ENCODE data around the gene RAB24.

RAB24 gene

GRCh38 chr5:177332896-177333260 lies 29.4 kb upstream of the RAB24 start:
- no peak for DNase-seq

DNA sequence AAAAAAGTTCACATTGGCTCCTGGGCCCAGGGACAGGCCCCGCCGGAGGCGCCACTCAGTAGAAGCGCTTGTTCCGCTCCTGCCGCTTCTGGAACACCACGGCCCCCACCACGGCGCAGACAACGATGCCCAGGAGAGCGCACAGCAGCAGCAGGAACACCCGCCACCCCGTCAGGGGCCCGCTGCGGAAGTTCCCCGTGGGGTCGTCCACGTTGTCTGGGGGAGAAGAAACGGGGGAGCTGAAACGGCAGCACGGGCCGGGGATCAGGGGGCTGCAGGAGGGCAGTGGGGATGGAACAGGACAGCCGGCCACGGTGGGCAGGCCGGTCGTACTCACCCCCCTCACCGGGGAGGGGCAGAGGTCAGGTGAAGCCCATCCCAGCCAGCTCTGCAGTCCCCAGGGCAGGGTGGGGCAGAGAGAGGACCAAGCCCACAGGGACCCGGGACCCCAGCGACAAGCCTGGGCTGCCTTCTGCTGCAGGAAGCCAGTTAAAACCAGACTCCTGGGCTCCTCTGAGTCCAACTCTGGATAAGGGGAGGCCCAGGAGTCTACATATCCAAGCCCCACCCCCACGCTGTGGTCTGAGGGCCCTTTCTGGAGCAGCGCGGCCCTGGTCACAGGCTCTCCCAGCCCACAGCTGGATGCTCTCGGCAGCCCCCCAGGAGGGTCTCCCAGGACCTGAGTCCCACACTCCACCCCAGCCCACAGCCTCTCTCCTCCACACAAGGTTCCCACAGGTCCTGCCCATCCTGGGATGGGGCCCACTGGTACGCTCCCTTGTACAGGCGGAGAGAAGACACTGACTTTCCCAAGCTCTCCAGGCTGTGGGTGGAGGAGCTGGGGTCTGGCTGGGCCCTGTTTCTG lies 28.7 kb upstream of the RAB24 start:
- DNase-seq: no peak

DNA sequence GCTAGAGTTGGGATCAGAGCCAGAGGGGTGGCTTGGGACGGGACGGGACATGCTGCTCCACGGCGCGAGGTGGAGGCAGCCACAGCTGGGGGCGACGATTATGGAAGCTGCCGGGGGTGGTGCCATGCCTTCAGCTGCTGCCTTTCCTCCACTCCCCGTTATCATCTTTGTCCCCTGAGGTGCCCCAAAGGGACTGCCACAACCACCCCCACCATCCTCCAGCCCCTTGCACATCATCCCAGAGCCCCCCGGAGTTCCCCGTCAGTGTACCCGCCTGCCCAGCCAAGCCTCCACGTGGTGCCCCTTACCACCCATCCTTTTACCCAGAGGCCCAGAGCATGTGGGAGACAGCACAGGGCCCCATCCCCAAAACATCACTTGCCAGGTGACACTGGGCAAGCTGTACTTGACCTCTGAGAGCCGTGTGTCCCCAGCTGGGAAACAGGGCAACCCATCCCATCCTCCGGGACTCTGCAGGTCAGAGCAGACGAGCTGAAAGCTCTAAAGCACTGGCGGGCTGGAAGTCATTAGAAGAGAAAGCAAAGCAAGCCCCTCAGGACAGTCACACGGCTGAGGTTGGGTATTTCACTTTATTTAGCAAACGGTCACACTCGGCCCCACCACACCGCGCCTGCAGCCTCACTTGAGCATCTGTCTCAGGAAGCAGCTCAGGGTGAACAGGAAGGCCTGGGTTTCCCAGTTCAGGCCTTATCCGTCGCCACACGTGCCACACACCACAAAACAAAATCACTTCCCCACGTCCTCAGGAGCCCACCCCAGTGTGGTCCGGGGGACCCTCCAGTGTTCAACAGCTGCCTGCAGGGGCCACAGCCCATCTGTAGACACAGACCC lies 27.7 kb upstream of the RAB24 start:
- DNase-seq: no peak

DNA sequence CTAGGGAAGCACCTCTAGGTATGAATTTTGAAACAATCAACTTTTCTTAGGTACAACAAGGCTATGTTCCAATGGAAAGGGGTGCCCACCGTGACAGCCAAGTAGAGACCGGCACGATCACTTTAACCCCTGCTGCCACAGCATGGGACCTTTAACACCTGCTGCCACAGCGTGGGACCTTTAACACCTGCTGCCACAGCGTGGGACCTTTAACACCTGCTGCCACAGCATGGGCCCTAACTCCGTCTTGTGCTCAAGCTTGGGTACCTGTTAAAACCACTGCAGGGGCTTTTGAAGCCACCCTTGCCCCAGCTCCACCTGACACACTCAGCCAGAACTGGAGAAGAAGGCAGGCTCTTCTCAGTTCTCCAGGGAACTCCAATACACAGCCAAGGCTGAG lies 26.4 kb upstream of the RAB24 start:
- DNase-seq: peak in 1 of 2 experiments; percentile 26

- DNase-seq: no peak
Observed at GRCh38 chr5:177328545-177329231, 25.2 kb upstream of the RAB24 start.

GRCh38 chr5:177327539-177328522 lies 24.3 kb upstream of the RAB24 start:
- no peak for DNase-seq

DNA sequence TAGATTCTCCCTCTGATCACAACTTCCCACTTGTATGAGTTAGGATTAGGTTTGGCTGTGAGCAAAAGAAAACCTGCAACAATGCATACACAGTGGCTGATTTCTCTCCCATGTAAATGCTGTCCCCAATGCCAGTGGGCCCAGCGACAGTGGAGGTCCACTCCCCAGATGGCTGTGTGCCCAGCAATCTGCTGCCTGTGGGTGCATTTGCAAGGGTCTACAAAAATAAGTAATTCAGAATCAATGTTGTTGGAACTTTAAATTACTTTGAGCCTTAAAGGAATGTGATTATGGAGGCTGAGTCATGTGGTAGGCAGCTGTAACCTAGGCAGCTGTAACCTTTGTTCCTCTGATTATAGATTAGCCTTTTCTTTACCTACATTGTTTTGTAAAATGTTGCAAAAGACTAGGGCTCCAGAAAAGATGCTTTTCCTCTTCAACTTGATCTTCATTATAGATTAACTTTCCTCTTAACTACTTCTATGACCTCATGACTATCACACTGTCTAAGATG lies 22.4 kb upstream of the RAB24 start:
- DNase-seq: no peak

DNA sequence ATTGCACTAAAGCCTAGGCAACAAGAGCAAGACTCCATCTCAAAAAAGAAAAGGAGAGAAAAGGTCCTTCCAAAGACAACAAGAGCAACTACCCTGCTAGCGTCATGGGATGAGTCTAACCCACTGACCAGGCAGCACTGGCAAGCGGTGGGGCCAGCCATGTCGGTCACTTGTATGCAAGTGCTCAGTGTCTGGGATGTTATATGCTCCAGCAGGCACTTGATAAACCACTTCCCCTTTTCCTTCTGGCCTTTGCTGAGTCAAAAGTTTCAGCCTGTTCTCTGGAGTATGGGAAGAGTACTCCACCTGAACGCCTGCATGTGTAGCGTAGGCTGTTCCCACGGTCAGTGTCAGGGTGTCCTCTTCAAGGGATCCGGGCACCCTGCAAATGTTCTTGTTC lies 17.4 kb upstream of the RAB24 start:
- no peak for DNase-seq

DNA sequence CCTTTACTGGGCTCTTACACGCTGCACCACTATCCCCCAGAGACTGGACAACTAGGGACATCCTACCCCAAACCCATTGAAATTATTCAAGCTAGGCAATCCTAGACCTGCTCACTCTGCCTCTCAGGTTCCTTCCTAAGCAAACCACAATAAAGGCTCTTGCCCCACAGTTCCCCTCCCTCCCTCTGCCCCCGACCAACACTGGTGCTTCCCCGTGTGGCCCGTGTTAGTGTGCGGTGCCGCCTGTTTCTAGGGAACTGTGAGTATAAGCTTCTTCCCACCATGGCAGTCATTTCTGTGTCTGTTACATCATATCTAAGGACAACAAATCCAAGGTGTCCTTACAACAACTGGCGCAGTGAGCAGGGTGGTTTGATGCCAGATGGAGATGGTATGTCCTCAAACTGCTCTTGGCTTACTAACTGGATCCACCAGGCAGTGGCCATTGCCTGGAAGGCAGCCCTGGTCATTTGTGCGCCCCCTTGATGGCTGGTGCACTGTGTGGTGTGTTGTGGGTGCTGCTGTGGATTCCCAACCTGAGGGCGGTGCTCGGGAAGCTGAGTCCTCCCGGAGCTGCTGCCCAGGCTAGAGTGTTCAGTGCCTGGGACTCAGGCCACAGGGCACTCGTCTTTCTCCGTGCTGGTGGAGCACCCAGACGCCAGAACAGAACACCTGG lies 16.5 kb upstream of the RAB24 start:
- DNase-seq: no peak

GRCh38 chr5:177317959-177318377 lies 14.4 kb upstream of the RAB24 start:
- peak; percentile 63 to 68 for DNase-seq

DNA sequence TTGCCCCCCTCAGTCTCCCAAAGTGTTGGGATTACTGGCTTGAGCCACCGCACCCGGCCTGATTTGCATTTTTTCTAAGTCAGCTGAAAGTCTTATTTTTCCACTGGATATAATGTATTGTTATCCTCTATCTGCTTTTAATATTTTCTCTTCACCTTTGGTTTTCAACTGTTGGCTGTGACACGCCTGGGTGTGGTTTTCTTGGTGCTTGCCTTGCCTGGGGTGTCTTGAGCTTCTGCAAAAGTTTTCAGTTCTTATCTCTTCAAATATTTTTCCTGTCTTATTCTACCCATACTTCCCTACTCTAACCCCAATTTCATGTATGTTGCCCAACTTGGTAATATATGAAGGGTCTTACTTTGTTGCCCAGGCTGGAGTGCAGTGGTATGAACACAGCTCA lies 12.5 kb upstream of the RAB24 start:
- DNase-seq: no peak

GRCh38 chr5:177315411-177315810 lies 11.9 kb upstream of the RAB24 start:
- DNase-seq: no peak

DNA sequence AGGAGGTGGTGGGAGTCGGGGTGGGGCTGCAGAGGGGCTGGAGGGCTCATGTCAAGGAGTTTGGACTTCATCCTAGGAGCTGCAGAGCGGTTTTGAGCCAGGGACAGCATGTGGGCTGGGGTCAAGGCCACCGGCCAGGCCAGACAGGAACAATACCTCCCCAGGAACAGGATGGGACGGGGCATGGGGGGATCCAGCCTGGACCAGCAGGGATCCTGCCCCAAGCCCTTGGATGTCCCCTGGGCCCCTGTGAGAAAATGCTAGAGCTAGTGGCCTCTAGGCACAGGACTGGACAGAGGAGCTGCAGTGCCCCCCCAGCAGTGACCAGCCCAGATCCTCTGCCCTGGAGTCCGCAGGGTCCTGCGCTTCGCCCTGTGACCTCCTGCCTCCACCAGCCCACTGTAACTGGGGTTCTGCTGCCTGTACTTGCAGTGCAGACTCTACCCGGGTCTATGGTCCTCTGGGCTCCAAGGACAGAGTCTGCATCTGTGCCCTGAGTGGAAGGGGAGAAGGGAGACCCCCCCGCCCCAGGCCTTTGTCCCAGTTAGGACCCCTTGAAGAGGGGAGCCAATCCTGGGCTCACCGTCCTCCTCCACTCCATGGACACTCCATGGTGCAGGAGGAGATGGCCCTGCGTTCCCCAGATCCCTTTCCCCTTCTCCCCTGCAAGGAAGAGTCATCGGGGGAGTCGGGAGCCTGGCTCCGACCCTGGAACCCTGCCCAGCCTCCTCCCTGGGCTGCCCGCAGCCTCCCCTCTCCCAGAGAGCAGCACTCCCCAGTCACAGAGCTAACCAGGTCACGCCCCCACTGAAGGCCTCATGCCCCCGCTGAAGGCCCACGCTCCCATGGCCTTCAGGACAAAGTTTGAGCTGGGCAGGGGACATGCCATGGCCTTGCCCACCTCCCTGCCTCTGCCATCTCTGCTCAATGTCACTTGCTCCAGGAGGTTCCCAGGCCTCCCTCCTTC lies 11.1 kb upstream of the RAB24 start:
- DNase-seq: no peak

DNA sequence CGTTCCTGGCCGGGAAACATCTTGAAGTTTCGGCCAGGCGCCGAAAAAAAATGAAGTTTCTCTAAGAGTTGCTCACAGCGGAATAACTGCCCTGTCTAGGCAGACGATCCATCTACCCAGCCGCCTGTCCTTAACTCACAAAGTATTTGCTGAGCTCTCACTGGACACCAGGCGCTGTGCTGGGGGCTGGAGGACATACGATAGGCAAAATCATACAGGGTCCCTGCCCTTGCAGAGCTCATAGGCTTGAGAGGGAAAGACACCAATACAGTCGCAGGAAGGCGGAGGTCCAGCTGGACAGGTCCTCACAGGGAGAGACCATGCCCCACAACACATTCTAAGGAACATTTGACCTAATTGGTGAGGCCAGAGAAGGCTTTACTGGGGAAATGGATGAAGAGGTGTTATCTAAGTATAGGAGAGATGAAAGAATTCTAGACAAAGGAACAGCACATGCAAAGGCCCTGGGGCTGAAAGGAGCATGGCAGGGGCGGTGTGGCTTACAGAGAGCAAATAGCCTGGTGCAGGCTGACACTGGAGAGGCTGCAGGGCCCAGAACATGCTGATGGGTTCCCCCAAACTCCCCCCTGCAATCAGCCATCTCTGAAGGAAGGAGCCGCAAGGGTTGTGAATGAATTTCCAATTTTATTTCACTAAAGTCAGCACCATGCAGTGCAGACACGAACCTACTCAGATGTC lies 10.2 kb upstream of the RAB24 start:
- DNase-seq: no peak

DNA sequence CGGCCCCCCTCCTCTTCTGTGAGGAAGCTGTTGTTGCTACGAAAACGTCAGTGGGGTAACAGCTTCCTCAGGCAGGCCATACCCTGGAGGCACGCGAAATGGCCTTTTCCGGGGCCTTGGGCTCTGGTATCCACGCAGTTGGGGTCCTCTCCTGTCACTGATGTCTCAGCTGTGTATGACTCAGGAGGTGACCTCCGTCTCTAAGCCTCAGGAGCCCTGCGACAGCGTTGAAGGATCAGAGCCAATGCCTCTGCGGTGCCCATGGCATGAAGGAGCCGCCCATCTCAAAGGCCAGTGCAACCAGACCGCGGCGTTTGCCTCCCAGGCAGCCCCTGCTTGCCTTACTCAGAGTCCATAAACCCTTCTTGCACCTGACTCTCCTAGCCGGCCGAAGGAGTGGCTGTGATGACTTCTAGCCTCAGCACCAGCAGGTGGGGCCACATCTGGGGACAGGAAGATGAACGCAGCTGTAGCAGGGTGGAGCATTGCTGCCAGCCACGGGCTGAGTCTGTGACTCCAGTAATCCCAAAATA lies 9.2 kb upstream of the RAB24 start:
- peak in 1 of 2 experiments; percentile 54 for DNase-seq

DNA sequence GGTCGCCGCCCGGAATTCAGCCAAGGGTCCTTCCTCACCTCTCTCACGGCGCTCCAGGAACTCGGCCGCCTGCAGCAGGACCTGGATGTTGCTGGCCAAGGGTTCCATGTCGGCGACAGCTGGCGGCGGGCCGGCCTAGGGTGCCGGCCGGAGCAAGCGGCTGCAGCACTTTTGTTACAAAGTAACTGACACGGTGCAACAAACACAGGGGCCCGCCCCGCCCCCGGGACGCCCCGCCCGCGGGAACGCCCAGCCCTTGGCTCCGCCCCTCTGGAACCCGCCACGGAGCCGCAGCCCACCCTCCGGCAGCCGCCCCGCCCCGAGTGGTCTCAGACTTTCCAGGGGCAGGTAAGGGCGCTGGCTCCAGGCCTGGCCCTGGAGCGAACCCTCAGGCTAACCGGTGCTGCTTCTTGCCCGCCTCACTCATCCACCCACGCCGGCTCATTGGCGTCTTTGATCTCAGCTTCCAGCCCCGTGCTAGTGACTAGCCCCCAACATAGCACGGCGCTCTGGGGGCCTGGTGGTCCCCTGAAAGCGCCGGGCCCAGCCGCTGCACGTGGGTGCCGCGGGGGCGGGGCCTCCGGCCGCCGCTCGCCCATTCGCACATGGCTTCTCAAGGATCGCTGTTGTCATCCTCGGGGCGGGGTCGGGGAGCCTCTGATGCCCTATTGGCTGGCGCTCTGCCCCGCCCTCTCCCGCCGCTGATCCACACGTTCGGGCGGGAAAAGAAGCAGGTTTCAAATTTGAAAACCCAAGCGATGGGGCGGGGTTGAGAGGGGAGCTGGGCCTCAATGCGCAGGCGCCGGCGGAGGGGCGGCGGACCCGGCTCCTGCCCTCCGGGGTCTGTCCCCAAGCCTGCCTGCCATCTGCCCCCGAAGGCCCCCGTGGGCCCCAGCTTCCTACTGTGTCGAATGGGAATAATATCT lies 8.5 kb upstream of the RAB24 start, which contains the start of gene MXD3:
TSS of gene MXD3 (minus strand) at position 176 of the 926 bp plus-strand sequence. CDS start at position 108, 68 bp downstream.
- DNase-seq: peak; percentile 94 to 97

DNA sequence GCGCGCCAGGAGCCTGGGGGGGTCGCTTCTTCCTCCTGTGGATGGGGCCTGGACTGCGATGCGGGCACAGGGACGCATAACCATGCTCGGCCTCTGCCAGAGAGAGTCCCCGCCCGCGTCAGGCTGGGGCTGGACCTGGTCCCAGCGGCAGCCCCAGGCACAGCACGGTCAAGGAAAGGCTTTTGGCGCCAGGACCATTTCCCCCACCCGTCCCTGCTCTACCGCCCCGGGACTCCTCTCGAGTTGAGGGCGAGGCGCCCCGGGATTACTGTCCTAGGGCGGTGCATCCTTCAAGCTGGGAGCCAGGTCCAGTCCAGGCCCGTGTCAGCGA lies 7.8 kb upstream of the RAB24 start:
- DNase-seq: no peak

Measured in NCI-H2081 (cell line).